ENCODE data around the gene OGFR.

DNA sequence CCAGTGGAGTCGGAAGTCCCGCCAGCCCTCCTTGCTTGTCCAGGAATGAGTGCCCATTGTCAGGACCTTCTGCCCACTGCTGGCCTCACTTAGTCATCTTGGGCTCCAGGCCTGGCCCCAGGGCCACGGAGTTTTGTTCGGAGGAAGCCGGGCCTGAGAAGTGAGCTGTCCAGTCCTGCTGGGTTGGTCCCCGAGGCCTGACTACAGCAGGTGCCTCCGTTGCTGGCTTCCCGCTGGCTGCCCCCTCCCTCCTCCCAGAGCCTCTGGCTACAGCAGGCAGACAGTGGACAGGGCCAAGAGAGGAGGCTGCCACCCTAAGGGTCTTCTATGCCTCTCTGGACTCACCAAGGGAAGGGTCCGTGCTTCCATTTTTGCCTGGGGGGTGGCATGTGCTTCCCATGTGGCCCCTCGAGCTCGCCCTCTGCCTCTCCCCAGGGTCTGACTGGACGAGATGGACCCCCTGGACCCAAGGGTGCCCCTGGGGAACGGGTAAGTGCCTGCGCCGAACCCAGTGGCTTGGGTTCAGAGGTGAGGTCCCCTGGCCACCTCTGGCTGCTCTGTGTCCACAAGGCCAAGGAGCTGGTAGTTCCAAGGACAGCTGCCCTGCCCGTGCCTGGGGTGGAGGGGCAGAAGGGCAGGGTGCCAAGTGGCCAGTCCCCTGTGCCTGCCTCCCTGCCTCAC lies 15.0 kb downstream of the OGFR start:
- TF ChIP-seq, protein P1, sequence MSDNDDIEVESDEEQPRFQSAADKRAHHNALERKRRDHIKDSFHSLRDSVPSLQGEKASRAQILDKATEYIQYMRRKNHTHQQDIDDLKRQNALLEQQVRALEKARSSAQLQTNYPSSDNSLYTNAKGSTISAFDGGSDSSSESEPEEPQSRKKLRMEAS (IDR thresholded peaks at IDR 0.05; ENCODE audit: low read depth, low read length), result no peak
- no peak for TF ChIP-seq POLR2A (IDR thresholded peaks at IDR 0.05; ENCODE audit: extremely low read depth, insufficient read length)

All from NB4 (cell line).